ENCODE data around the gene TMEM30B.
A peak's percentile ranks its signal among the peaks of the same experiment; 100 is the strongest.

TMEM30B gene

GRCh38 chr14:61298824-61299223 lies 17.7 kb upstream of the TMEM30B start:
- DNase-seq (ENCODE audit: low spot score), result no peak

- no peak for DNase-seq (ENCODE audit: low spot score)
Measured at GRCh38 chr14:61297581-61297980, 16.4 kb upstream of the TMEM30B start.

- no peak for DNase-seq (ENCODE audit: low spot score)
Measured at GRCh38 chr14:61296719-61297502, 15.8 kb upstream of the TMEM30B start.

DNA sequence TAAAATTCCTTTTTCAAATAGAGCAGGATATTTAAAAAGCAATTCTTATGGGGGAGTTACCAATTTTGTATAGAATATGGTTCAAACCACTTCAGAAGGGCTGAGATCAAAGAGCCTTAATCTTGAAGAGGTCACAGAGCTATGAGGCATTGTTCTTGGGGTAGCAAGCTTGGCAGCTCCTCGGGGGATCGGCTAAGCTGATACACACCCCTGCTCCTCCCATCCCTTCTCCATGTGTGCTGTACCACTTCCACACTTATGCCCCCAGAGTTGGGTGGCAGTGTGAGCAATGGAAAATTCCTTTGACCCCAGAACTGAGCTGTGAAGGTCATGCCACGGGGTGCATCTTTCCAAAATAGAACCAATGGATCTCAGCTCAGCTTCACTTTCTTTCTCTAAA lies 15.0 kb upstream of the TMEM30B start:
- DNase-seq (ENCODE audit: low spot score), result no peak

GRCh38 chr14:61290701-61291100 lies 9.6 kb upstream of the TMEM30B start:
- no peak for DNase-seq (ENCODE audit: low spot score)

- no peak for DNase-seq (ENCODE audit: low spot score)
Measured at GRCh38 chr14:61288720-61289119, 7.6 kb upstream of the TMEM30B start.

GRCh38 chr14:61288228-61288627 lies 7.1 kb upstream of the TMEM30B start:
- DNase-seq (ENCODE audit: low spot score), result no peak

GRCh38 chr14:61287196-61287595 lies 6.1 kb upstream of the TMEM30B start:
- no peak for DNase-seq (ENCODE audit: low spot score)

- DNase-seq (ENCODE audit: low spot score), result no peak
Measured at GRCh38 chr14:61285364-61285763, 4.2 kb upstream of the TMEM30B start.

GRCh38 chr14:61284001-61284400 lies 2.9 kb upstream of the TMEM30B start:
- no peak for DNase-seq (ENCODE audit: low spot score)

DNA sequence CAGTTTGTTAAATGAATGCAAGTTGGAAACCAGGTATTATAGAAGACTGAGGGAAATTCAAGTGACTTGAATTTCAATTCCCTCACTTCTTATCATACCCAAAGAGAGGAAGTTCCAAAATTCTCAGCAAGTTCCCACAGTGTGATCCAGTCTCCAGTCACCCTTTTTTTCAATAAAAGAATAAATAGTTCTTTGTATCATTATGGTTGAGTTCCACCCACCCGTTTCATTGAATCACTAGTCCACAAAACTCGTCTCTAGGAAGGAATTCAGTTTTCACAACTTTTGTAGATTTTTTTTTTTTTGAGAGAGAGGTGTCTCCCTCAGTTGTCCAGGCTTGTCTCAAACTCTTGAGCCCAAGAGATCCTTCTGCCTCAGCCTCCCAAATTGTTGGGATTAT lies 1.6 kb upstream of the TMEM30B start:
- DNase-seq (ENCODE audit: low spot score), result no peak

GRCh38 chr14:61281948-61282275 lies 774 bp upstream of the TMEM30B start:
- no peak for DNase-seq (ENCODE audit: low spot score)

- DNase-seq (ENCODE audit: low spot score), result peak; percentile 58
Measured at GRCh38 chr14:61280526-61281185, 482 bp downstream of the TMEM30B start.

DNA sequence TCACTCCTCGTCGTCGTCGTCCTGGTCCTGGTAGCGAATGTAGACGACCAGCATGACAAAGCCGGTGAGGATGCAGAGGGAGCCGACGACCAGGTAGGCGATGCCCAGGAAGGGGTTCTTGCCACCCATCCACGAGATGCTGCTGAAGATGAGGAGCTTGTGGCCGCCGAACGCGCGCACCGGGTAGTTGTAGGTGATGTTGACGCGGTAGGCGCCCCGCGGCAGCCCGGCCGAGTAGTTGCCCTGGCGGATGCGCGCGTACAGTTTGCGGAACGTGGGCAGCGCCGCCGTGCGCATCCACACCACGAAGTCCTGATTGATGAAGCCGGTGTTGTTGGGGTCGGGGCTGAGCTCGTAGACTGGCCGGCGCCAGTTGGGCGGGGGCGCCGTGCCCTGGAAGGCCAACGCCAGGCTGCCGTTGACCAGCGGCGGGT lies 1.0 kb downstream of the TMEM30B start:
- DNase-seq (ENCODE audit: low spot score), result no peak

DNA sequence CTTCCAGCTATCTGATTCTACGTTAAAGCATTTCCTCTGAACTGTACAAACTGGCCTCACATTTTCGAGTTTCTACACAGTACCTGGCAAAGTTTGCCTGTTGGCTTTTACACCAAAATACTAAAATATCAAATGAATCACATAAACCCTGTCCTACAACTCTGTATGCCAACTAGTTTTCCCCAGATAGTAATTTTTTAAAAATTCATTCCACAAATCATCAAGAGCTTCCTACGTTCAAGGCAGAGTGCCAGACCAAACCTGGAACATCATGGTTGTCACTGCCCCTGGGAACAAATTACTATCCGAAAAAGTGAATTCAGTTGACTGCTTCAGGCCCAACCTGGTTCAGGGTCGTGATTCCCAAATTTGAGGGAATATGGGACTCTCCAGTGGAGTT lies 2.1 kb downstream of the TMEM30B start:
- no peak for DNase-seq (ENCODE audit: low spot score)

DNA sequence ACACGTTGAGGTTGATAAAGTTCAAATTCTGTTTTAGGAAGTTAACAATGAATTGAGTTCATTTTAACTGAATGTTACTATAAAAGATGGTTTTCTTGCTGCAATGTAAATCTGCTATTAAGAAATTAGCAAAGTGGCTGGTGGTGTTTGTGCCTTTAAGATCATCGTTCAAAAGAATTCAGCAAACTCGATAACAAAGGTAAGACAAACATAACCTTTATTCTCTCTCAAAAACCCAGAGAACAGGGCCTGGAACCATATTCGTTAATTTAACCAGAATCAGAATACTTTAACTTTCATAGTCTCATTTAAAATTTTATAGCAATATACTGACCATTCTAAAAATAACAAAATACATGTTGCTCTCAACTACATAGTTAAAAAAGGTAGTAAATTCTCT lies 3.4 kb downstream of the TMEM30B start:
- no peak for DNase-seq (ENCODE audit: low spot score)

GRCh38 chr14:61277232-61277631 lies 3.9 kb downstream of the TMEM30B start:
- no peak for DNase-seq (ENCODE audit: low spot score)

DNA sequence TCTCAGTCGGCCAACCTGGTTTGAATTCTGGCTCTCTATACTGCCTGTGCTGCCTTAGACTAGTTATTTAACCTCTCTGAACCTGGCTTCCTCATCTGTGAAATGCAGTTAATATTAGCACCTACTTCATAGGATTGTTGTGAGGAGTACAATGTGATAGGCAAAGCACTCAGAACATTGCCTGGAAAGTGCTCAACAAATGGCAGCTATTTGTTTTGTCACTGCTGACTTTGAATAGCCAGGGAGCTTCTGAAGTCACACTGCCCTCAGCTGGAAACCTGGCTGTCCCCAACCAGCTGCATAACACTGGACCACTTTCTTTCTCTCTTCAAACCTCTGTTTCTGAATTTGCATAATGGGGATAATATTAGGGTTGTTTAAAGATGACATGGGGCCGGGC lies 9.6 kb downstream of the TMEM30B start:
- DNase-seq (ENCODE audit: low spot score), result no peak

DNA sequence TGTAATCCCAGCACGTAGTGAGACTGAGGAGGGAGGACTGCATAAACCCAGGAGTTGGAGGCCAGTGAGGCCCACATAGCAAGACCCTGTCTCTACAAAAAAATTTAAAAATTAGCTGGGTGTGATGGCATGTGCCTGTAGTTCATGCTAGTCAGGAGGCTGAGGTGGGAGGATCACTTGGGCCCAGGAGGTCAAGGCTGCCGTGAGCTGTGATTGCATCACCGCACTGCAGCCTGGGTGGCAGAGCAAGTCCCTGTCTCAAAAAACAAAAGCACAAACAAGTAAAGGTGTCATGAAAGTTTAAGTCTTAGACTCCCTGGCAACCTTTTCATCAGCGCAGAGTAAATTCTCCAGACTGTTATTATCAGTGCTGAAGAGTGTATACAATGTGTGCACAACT lies 10.4 kb downstream of the TMEM30B start:
- no peak for DNase-seq (ENCODE audit: low spot score)

- peak; percentile 73 for DNase-seq (ENCODE audit: low spot score)
Measured at GRCh38 chr14:61269321-61270083, 11.6 kb downstream of the TMEM30B start.

- DNase-seq (ENCODE audit: low spot score), result no peak
Measured at GRCh38 chr14:61268812-61269211, 12.3 kb downstream of the TMEM30B start.

GRCh38 chr14:61266891-61267740 lies 14.0 kb downstream of the TMEM30B start:
- DNase-seq (ENCODE audit: low spot score), result no peak

Data from iPS-NIHi11 (cell line).